Measurements from ENCODE around the gene SSUH2.

- TF ChIP-seq CTCF (IDR thresholded peaks at IDR 0.05), result no peak
- TF ChIP-seq POLR2A (IDR thresholded peaks at IDR 0.05), result no peak
Observed at GRCh38 chr3:8595695-8596115, 48.9 kb downstream of the SSUH2 start.

All from uterus (tissue), 2 donors.